Suprapubic skin (tissue), 4 donors: ENCODE results near the gene HYAL2. TPM values are rescaled to one million over a fixed set of nuclear protein-coding genes. Genes with fewer than 3 reads are reported as not detected.

ENCODE experiments used
- DNase-seq, 2 donors: peaks; one replicate each; pipeline ENCODE4 v3.0.0-alpha.2; 2019; ENCODE audit warnings: low spot score in 2 of 2
- H3K27ac ChIP-seq: fragments of 200-600 bp; sonication (generic); one replicate; pipeline ENCODE4 v1.5.1; 2019
- H3K27me3 ChIP-seq: fragments of 200-600 bp; sonication (generic); one replicate; pipeline ENCODE4 v1.5.1; 2019
- H3K36me3 ChIP-seq: fragments of 200-600 bp; sonication (generic); one replicate; pipeline ENCODE4 v1.5.1; 2019
- H3K4me1 ChIP-seq: fragments of 200-600 bp; sonication (generic); one replicate; pipeline ENCODE4 v1.5.1; 2019
- H3K4me3 ChIP-seq: fragments of 200-600 bp; sonication (generic); one replicate; pipeline ENCODE4 v1.5.1; 2019; ENCODE audit warnings: mild to moderate bottlenecking
- H3K9me3 ChIP-seq: fragments of 200-600 bp; sonication (generic); one replicate; pipeline ENCODE4 v1.5.1; 2019
- EP300 ChIP-seq: sonication (generic); formaldehyde crosslinking; IDR thresholded peaks from one replicate; pipeline ENCODE4 v1.6.1; 2017; ENCODE audit warnings: antibody characterized with exemption
- POLR2A ChIP-seq, 2 donors: fragments of 450-650 bp; IDR thresholded peaks; one replicate each; pipeline ENCODE4 v1.6.1; 2017; ENCODE audit warnings: antibody characterized with exemption in 2 of 2, mild to moderate bottlenecking in 2 of 2, moderate library complexity in 2 of 2
- POLR2AphosphoS5 ChIP-seq, 3 donors: sonication (generic); formaldehyde crosslinking; IDR thresholded peaks; one replicate each; pipeline ENCODE4 v1.6.1; 2017; ENCODE audit warnings: antibody characterized with exemption in 3 of 3
- WGBS: methylation state at CpG from one replicate; pipeline ENCODE4 v1.1.5; 2018; 5-methylcytosine and 5-hydroxymethylcytosine counted together
- total RNA-seq, 4 donors: library from RNA; depleted of rRNA; stranded (reverse); fragments of >200 nt; gene quantifications; one replicate each; pipeline ENCODE4 v1.1.0, GENCODE V29; 2016
- TF ChIP-seq, protein P1 (sequence below), 2 donors: fragments of 200-600 bp in 1 of 2; fragments of 450-650 bp in 1 of 2; sonication (generic) in 1 of 2; IDR thresholded peaks; one replicate each; pipeline ENCODE4 v1.5.1; 2016 to 2019; ENCODE audit warnings: antibody characterized with exemption in 2 of 2, mild to moderate bottlenecking in 1 of 2, moderate library complexity in 1 of 2

HYAL2 gene
- total RNA-seq, 4 donors from 2014 or later = 47.7 to 87.0 (median 80.3) TPM

DNA sequence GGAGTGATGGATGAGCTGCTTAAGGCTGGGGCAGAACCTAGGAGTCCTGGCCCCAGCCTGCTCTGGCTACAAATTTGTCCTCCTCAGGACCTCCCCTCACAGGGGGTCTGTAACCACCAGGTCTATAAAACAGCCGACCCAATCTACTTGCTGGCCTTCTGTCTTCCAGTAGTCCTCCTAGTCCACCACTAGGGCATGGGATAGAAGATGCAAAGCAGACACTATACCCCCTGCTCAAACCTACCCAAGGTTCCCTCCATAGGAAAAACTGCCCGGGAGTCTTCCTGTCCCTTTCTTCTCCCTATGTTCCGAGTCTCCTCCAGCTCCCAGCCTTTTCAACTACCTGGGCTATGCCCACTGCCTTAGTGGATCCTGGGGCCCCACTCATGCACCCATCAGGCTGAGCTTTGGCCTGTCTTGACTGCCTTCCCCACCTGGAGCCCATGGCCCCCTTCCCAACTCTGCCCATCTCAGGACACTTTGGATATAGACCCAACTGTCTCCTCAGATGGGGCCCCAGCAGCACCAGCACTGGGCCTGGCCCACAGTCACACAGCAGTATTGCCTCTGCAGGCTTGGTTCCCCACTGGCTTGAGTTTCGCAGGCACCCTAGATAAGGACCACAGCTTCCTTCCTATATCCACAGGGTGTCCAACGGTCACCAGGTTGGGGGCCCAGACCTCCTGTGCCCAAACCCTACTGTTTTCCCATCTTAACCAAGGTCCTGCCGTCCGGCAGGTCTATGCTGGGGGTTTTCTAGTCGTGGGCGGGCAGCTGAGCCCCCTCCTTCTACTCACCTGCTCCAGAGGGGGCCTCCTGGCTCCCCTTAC, 24.4 kb downstream of the HYAL2 start:
- TF ChIP-seq POLR2AphosphoS5 (IDR thresholded peaks at IDR 0.05) (no peak), POLR2A (IDR thresholded peaks at IDR 0.05) (no peak), EP300 (no peak)
- TF ChIP-seq, protein P1, sequence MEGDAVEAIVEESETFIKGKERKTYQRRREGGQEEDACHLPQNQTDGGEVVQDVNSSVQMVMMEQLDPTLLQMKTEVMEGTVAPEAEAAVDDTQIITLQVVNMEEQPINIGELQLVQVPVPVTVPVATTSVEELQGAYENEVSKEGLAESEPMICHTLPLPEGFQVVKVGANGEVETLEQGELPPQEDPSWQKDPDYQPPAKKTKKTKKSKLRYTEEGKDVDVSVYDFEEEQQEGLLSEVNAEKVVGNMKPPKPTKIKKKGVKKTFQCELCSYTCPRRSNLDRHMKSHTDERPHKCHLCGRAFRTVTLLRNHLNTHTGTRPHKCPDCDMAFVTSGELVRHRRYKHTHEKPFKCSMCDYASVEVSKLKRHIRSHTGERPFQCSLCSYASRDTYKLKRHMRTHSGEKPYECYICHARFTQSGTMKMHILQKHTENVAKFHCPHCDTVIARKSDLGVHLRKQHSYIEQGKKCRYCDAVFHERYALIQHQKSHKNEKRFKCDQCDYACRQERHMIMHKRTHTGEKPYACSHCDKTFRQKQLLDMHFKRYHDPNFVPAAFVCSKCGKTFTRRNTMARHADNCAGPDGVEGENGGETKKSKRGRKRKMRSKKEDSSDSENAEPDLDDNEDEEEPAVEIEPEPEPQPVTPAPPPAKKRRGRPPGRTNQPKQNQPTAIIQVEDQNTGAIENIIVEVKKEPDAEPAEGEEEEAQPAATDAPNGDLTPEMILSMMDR (IDR thresholded peaks at IDR 0.05) = no peak
- Histone ChIP-seq H3K36me3 (peaks cover 9% of the 10 kb centered on the region), H3K27me3 (no peaks in the 10 kb centered on the region), H3K27ac (peak overlapping the region; percentile 89), H3K9me3 (no peaks in the 10 kb centered on the region), H3K4me3 (peak overlapping the region; percentile 71), H3K4me1 (peaks cover 42% of the 10 kb centered on the region)
- 45% methylated on average over 9 of the region's 9 CpGs for whole genome bisulfite sequencing
- peak in 1 of 2 donors; percentile 75 for DNase-seq

DNA sequence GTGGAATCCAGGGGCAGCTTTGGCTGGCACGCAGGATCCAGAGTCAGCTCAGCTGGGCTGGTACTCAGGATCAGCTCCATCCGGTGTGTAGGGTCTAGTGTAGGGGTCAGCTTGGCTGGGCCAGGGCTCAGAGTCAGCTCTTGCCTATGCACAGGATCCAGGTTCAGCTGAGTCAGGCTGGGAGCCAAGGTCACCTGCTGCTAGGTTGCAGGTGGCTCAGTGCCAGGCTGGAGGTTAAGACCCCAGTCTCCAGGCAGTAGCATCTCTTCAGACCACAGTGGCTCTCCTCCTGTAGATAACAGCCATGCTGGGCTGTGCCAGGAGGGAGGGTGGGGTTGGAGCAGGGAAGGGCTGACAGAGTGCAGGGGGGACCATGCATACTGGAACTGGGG, 25.2 kb downstream of the HYAL2 start:
- H3K4me3 ChIP-seq = no peak overlapping the region
- H3K9me3 ChIP-seq = no peaks in the 10 kb centered on the region
- no peak for TF ChIP-seq POLR2AphosphoS5 (IDR thresholded peaks at IDR 0.05)
- TF ChIP-seq EP300 = no peak
- TF ChIP-seq POLR2A (IDR thresholded peaks at IDR 0.05) = no peak
- TF ChIP-seq, protein P1 (IDR thresholded peaks at IDR 0.05) = no peak
- peak in 1 of 2 donors; percentile 77 for DNase-seq
- no peaks in the 10 kb centered on the region for H3K27me3 ChIP-seq
- no peak overlapping the region for H3K27ac ChIP-seq
- H3K36me3 ChIP-seq = peaks cover 9% of the 10 kb centered on the region
- WGBS = no CpG with 5 or more reads among the region's 2 CpGs
- H3K4me1 ChIP-seq = peaks cover 45% of the 10 kb centered on the region

DNA sequence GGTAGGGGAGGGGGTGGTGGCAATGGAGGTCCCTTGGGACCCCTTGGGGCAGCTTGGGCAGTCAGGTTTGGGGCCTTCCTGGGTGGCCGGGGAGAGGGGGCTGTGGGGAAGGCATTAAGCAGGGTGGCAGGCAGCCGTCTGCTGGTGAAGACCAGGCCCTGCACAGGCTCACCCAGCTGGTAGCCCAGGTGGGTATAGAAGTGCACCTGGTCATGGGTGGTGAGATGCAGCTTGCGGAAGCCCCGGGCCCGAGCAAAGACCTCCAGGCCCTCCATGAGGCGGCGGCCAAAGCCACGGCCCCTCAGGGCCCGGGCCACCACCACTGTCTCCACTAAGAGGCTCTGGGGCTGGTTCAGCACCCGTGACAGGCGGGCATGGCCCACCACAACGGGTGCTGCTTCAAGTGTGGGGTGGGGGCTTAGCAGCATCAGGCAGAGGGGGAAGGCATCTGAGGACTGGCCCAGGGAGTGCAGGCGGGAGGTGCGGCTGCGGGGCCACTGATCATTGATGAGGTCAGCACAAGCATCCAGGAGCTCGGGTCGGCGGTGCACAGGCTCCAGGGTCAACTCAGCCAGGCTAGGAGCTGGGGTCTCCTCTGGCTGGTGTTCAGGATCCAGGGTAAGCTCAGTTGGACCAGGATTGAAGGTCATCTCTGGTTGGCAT, 25.7 kb downstream of the HYAL2 start:
- H3K4me3 ChIP-seq = no peak overlapping the region
- H3K27ac ChIP-seq = no peak overlapping the region
- no peaks in the 10 kb centered on the region for H3K9me3 ChIP-seq
- TF ChIP-seq POLR2AphosphoS5 (IDR thresholded peaks at IDR 0.05) (no peak), POLR2A (IDR thresholded peaks at IDR 0.05) (no peak), EP300 (no peak)
- TF ChIP-seq, protein P1 (IDR thresholded peaks at IDR 0.05) = no peak
- H3K36me3 ChIP-seq = peaks cover 9% of the 10 kb centered on the region
- peaks cover 43% of the 10 kb centered on the region for H3K4me1 ChIP-seq
- WGBS = 91% methylated on average over 8 of the region's 18 CpGs
- H3K27me3 ChIP-seq = no peaks in the 10 kb centered on the region
- DNase-seq = peak in 1 of 2 donors; percentile 71

DNA sequence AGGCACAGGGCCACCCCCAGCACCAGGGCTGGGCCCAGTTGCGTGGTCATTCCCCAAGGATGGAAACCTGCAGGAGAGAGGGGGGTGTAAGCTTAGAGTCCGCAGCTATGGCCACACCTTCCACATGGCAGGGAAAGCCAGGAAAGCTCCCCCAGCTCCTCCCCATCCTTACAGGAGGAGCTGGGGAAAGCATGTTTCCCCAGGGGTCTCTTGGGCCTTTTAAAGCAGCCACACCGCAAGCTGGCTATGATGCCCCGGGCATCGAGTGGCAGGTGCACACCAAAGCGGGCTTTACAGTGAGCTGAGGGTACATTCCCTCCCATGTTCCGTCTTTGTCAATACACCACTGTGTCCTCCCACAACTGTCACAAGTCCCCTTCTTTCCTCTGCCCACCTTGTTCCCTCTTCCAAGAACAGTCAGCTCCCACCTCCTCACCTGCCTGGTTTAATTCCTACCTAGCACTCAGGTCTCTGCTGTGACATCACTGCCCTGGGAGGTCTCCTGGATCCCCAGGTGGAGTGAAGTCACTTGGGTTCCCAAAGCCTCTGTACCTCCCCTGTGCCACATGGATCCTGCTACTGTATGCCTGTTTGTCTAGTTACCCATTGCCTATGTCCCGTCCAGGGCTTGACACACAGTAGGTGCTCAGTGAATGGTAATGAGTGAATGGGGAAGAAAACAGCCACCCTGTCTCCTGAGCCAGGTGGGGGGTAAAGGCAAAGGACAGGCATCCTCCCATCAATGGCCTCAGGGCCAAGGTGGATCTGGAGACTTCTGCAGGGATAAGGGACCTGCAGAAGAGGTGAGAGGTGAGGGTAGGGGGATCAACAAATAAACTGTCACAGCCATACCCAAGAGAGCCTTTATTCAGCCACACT, 26.8 kb downstream of the HYAL2 start:
- Histone ChIP-seq H3K4me1 (peaks cover 47% of the 10 kb centered on the region), H3K27me3 (no peaks in the 10 kb centered on the region), H3K27ac (no peak overlapping the region), H3K4me3 (no peak overlapping the region), H3K9me3 (no peaks in the 10 kb centered on the region), H3K36me3 (peaks cover 9% of the 10 kb centered on the region)
- no peak for TF ChIP-seq EP300
- TF ChIP-seq, protein P1 (IDR thresholded peaks at IDR 0.05) = no peak
- TF ChIP-seq POLR2A (IDR thresholded peaks at IDR 0.05) = no peak
- no peak for TF ChIP-seq POLR2AphosphoS5 (IDR thresholded peaks at IDR 0.05)
- no peak for DNase-seq
- 81% methylated on average over 6 of the region's 8 CpGs for WGBS
